Endodermal cell (in vitro differentiated cells): ENCODE results near the gene DDR2. TPM values are rescaled to one million over a fixed set of nuclear protein-coding genes. Genes with fewer than 3 reads are reported as not detected.

Experiments used
- DNase-seq: peaks from one replicate; pipeline ENCODE4 v3.0.0-alpha.2; 2017
- H3K27ac ChIP-seq: 2 replicates; pipeline ENCODE4 v1.5.1; 2013; ENCODE audit warnings: mild to moderate bottlenecking, low read depth, low read length, moderate library complexity
- H3K27me3 ChIP-seq: 2 replicates; pipeline ENCODE4 v1.6.1; 2013; ENCODE audit warnings: mild to moderate bottlenecking, low read length, moderate library complexity; ENCODE audit not compliant: insufficient read depth, control insufficient read depth, poor library complexity, severe bottlenecking
- H3K36me3 ChIP-seq: 2 replicates; pipeline ENCODE4 v1.7.0; 2013; ENCODE audit warnings: mild to moderate bottlenecking, low read length, moderate library complexity; ENCODE audit not compliant: control insufficient read depth, insufficient read depth
- H3K4me1 ChIP-seq: one replicate; pipeline ENCODE4 v1.7.0; 2013; ENCODE audit warnings: low read length; ENCODE audit not compliant: control insufficient read depth, insufficient read depth
- H3K4me3 ChIP-seq: 2 replicates; pipeline ENCODE4 v1.5.1; 2013; ENCODE audit warnings: mild to moderate bottlenecking, low read length, moderate library complexity
- H3K9ac ChIP-seq: 2 replicates; pipeline ENCODE4 v1.6.1; 2013; ENCODE audit warnings: mild to moderate bottlenecking, low read length, moderate library complexity; ENCODE audit not compliant: poor library complexity, severe bottlenecking; ENCODE audit errors: extremely low read depth
- H3K9me3 ChIP-seq: 2 replicates; pipeline ENCODE4 v1.6.1; 2013; ENCODE audit warnings: mild to moderate bottlenecking, low read length, moderate library complexity; ENCODE audit not compliant: control insufficient read depth
- H3K27ac Mint-ChIP-seq: 2 replicates; pipeline ENCODE4 v1.8.0; 2020; ENCODE audit warnings: mixed read lengths
- H3K27me3 Mint-ChIP-seq: 2 replicates; pipeline ENCODE4 v1.8.0; 2021; ENCODE audit warnings: mild to moderate bottlenecking, mixed read lengths; ENCODE audit not compliant: insufficient read depth
- H3K36me3 Mint-ChIP-seq: 2 replicates; pipeline ENCODE4 v1.8.0; 2020; ENCODE audit warnings: low read depth, mixed read lengths
- H3K4me1 Mint-ChIP-seq: 2 replicates; pipeline ENCODE4 v1.8.0; 2020; ENCODE audit warnings: mixed read lengths
- H3K4me3 Mint-ChIP-seq: 2 replicates; pipeline ENCODE4 v1.8.0; 2020; ENCODE audit warnings: mild to moderate bottlenecking, moderate library complexity, mixed read lengths
- H3K9me3 Mint-ChIP-seq: 2 replicates; pipeline ENCODE4 v1.8.0; 2020; ENCODE audit warnings: mild to moderate bottlenecking, mixed read lengths
- WGBS, 2 experiments: methylation state at CpG; one replicate each; pipeline versions ENCODE4 v1.1.5 to v1.1.7; 2013; ENCODE audit warnings: missing lambda C conversion rate in 2 of 2, mixed read lengths in 1 of 2; ENCODE audit not compliant: insufficient coverage in 1 of 2, insufficient read length in 1 of 2; 5-methylcytosine and 5-hydroxymethylcytosine counted together
- total RNA-seq, 2 donors: library from RNA; stranded (reverse); fragmentation: NEBNext Ultra II Directional in 1 of 2; extraction: Animal tissue kit (Norgen Biotek cat#: 25700) in 1 of 2; gene quantifications; 2 replicates in 1 of 2; 3 replicates in 1 of 2; pipeline ENCODE4 v1.2.1, GENCODE V29; 2021
- TF ChIP-seq, protein P1 (sequence below): fragments of 200-600 bp; sonication (generic); conservative IDR thresholded peaks from 2 replicates; pipeline ENCODE4 v1.5.0; 2021; ENCODE audit warnings: antibody characterized with exemption, mild to moderate bottlenecking

DDR2 gene
- total RNA-seq, 2 donors from 2014 or later = 0.26 to 0.55 TPM

DNA sequence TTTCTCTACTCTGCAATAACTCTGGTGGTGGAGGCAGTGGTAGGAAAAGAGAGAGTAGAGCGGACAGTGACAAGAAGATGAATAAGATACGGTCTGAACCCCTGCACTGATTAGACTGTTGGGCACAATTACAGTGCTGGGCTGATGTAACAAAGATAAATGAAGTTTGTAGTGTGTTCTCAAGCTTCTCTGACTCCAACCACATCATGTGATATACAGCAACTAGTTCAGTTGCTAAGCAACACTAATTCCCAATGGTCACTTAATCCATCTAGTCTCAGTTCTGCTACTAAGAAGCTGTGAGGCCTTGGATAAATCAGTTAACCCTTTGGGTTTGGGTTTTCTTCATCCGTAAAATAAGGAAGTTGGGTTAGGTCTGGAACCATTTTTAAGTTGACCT, 17.3 kb downstream of the DDR2 start:
- Mint-ChIP-seq H3K4me1 (no peaks in the 10 kb centered on the region), H3K27me3 (no peaks in the 10 kb centered on the region), H3K27ac (no peak overlapping the region), H3K9me3 (no peaks in the 10 kb centered on the region), H3K36me3 (no peaks in the 10 kb centered on the region), H3K4me3 (no peak overlapping the region)
- TF ChIP-seq, protein P1, sequence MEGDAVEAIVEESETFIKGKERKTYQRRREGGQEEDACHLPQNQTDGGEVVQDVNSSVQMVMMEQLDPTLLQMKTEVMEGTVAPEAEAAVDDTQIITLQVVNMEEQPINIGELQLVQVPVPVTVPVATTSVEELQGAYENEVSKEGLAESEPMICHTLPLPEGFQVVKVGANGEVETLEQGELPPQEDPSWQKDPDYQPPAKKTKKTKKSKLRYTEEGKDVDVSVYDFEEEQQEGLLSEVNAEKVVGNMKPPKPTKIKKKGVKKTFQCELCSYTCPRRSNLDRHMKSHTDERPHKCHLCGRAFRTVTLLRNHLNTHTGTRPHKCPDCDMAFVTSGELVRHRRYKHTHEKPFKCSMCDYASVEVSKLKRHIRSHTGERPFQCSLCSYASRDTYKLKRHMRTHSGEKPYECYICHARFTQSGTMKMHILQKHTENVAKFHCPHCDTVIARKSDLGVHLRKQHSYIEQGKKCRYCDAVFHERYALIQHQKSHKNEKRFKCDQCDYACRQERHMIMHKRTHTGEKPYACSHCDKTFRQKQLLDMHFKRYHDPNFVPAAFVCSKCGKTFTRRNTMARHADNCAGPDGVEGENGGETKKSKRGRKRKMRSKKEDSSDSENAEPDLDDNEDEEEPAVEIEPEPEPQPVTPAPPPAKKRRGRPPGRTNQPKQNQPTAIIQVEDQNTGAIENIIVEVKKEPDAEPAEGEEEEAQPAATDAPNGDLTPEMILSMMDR = no peak
- Histone ChIP-seq H3K4me3 (no peak overlapping the region), H3K27me3 (no peaks in the 10 kb centered on the region), H3K9ac (no peak overlapping the region), H3K36me3 (no peaks in the 10 kb centered on the region), H3K4me1 (no peaks in the 10 kb centered on the region), H3K9me3 (no peaks in the 10 kb centered on the region), H3K27ac (no peak overlapping the region)
- 90% methylated on average over 2 to 3 of the region's 3 CpGs for WGBS, 2 experiments
- no peak for DNase-seq

DNA sequence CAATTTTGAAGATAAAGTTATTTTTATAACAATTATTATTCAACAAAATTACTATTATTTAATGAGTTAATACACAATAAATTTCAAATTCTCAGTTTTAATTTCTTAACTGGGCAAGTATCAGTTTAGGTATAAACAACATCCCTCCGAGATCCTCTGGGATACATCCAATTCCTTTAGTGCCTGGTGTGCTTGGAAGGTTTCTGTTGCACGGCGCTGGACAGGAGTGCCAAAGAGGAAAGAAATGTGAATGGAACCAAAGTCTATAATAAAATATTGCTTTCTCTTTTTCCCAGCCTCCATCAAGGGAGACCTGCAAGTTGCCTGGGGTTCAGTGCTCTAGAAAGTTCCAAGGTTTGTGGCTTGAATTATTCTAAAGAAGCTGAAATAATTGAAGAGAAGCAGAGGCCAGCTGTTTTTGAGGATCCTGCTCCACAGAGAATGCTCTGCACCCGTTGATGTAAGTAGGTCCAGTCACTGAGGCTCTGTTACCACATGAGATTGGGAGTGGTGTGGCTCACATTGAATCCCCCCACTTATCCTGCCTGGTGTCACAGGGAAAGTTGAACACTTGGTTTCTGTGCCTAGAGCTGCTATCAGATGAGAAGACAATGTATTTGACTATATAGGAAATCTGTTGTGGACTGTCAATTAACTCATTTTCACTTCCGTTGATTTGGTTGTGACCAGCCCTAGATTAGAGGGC, 22.8 kb downstream of the DDR2 start:
- Mint-ChIP-seq H3K36me3 (no peaks in the 10 kb centered on the region), H3K4me1 (no peaks in the 10 kb centered on the region), H3K27ac (no peak overlapping the region), H3K27me3 (no peaks in the 10 kb centered on the region), H3K4me3 (no peak overlapping the region), H3K9me3 (no peaks in the 10 kb centered on the region)
- TF ChIP-seq, protein P1 = no peak
- H3K27me3 ChIP-seq = no peaks in the 10 kb centered on the region
- H3K4me3 ChIP-seq = no peak overlapping the region
- DNase-seq = no peak
- H3K9me3 ChIP-seq = no peaks in the 10 kb centered on the region
- H3K36me3 ChIP-seq = no peaks in the 10 kb centered on the region
- 84 to 96% methylated on average over 2 to 5 of the region's 5 CpGs for WGBS, 2 experiments
- H3K9ac ChIP-seq = no peak overlapping the region
- H3K4me1 ChIP-seq = no peaks in the 10 kb centered on the region
- H3K27ac ChIP-seq = no peak overlapping the region

DNA sequence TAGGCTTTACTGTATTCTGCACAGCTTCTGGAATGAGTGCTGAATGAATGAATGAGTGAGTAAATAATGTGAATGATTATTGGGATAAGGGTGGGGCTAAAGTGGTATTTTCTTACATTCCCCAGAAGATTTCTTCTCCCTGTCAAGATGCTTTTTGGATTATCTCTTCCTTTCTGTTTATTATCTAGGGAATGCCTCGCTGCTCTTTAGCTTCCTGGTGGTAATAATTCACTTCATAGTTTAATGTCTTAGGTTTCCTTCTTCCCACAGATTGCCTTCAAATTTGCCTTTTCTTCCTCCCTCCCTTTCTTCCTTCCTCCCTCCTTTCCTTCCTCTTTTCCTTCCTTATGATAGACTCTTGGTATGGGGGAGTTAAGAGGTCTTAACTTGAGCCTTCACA, 24.0 kb downstream of the DDR2 start:
- H3K9ac ChIP-seq = no peak overlapping the region
- Mint-ChIP-seq H3K9me3 (no peaks in the 10 kb centered on the region), H3K4me3 (no peak overlapping the region), H3K36me3 (no peaks in the 10 kb centered on the region), H3K27me3 (no peaks in the 10 kb centered on the region), H3K27ac (no peak overlapping the region), H3K4me1 (no peaks in the 10 kb centered on the region)
- no peak overlapping the region for H3K4me3 ChIP-seq
- no peaks in the 10 kb centered on the region for H3K4me1 ChIP-seq
- no peaks in the 10 kb centered on the region for H3K36me3 ChIP-seq
- no peak for DNase-seq
- 90% methylated on average over 1 of the region's 1 CpG; no CpG with 5 or more reads in 1 of the 2 experiments for WGBS, 2 experiments
- no peaks in the 10 kb centered on the region for H3K9me3 ChIP-seq
- no peak overlapping the region for H3K27ac ChIP-seq
- no peaks in the 10 kb centered on the region for H3K27me3 ChIP-seq
- TF ChIP-seq, protein P1 = no peak
